Endodermal cell (in vitro differentiated cells): ENCODE data around the gene SDK1. TPM values are rescaled to one million over a fixed set of nuclear protein-coding genes. Genes with fewer than 3 reads are reported as not detected.

ENCODE experiments used
- DNase-seq: peaks from one replicate; pipeline ENCODE4 v3.0.0-alpha.2; 2017
- H3K27ac ChIP-seq: 2 replicates; pipeline ENCODE4 v1.5.1; 2013; ENCODE audit warnings: mild to moderate bottlenecking, low read depth, low read length, moderate library complexity
- H3K27me3 ChIP-seq: 2 replicates; pipeline ENCODE4 v1.6.1; 2013; ENCODE audit warnings: mild to moderate bottlenecking, low read length, moderate library complexity; ENCODE audit not compliant: insufficient read depth, control insufficient read depth, poor library complexity, severe bottlenecking
- H3K36me3 ChIP-seq: 2 replicates; pipeline ENCODE4 v1.7.0; 2013; ENCODE audit warnings: mild to moderate bottlenecking, low read length, moderate library complexity; ENCODE audit not compliant: control insufficient read depth, insufficient read depth
- H3K4me1 ChIP-seq: one replicate; pipeline ENCODE4 v1.7.0; 2013; ENCODE audit warnings: low read length; ENCODE audit not compliant: control insufficient read depth, insufficient read depth
- H3K4me3 ChIP-seq: 2 replicates; pipeline ENCODE4 v1.5.1; 2013; ENCODE audit warnings: mild to moderate bottlenecking, low read length, moderate library complexity
- H3K9ac ChIP-seq: 2 replicates; pipeline ENCODE4 v1.6.1; 2013; ENCODE audit warnings: mild to moderate bottlenecking, low read length, moderate library complexity; ENCODE audit not compliant: poor library complexity, severe bottlenecking; ENCODE audit errors: extremely low read depth
- H3K9me3 ChIP-seq: 2 replicates; pipeline ENCODE4 v1.6.1; 2013; ENCODE audit warnings: mild to moderate bottlenecking, low read length, moderate library complexity; ENCODE audit not compliant: control insufficient read depth
- H3K27ac Mint-ChIP-seq: 2 replicates; pipeline ENCODE4 v1.8.0; 2020; ENCODE audit warnings: mixed read lengths
- H3K27me3 Mint-ChIP-seq: 2 replicates; pipeline ENCODE4 v1.8.0; 2021; ENCODE audit warnings: mild to moderate bottlenecking, mixed read lengths; ENCODE audit not compliant: insufficient read depth
- H3K36me3 Mint-ChIP-seq: 2 replicates; pipeline ENCODE4 v1.8.0; 2020; ENCODE audit warnings: low read depth, mixed read lengths
- H3K4me1 Mint-ChIP-seq: 2 replicates; pipeline ENCODE4 v1.8.0; 2020; ENCODE audit warnings: mixed read lengths
- H3K4me3 Mint-ChIP-seq: 2 replicates; pipeline ENCODE4 v1.8.0; 2020; ENCODE audit warnings: mild to moderate bottlenecking, moderate library complexity, mixed read lengths
- H3K9me3 Mint-ChIP-seq: 2 replicates; pipeline ENCODE4 v1.8.0; 2020; ENCODE audit warnings: mild to moderate bottlenecking, mixed read lengths
- WGBS, 2 experiments: methylation state at CpG; one replicate each; pipeline versions ENCODE4 v1.1.5 to v1.1.7; 2013; ENCODE audit warnings: missing lambda C conversion rate in 2 of 2, mixed read lengths in 1 of 2; ENCODE audit not compliant: insufficient coverage in 1 of 2, insufficient read length in 1 of 2; 5-methylcytosine and 5-hydroxymethylcytosine counted together
- total RNA-seq, 2 donors: library from RNA; stranded (reverse); fragmentation: NEBNext Ultra II Directional in 1 of 2; extraction: Animal tissue kit (Norgen Biotek cat#: 25700) in 1 of 2; gene quantifications; 2 replicates in 1 of 2; 3 replicates in 1 of 2; pipeline ENCODE4 v1.2.1, GENCODE V29; 2021
- TF ChIP-seq, protein P1 (sequence below): fragments of 200-600 bp; sonication (generic); conservative IDR thresholded peaks from 2 replicates; pipeline ENCODE4 v1.5.0; 2021; ENCODE audit warnings: antibody characterized with exemption, mild to moderate bottlenecking

The SDK1 gene
- total RNA-seq, 2 donors from 2014 or later, result 22.7 to 23.1 TPM

DNA sequence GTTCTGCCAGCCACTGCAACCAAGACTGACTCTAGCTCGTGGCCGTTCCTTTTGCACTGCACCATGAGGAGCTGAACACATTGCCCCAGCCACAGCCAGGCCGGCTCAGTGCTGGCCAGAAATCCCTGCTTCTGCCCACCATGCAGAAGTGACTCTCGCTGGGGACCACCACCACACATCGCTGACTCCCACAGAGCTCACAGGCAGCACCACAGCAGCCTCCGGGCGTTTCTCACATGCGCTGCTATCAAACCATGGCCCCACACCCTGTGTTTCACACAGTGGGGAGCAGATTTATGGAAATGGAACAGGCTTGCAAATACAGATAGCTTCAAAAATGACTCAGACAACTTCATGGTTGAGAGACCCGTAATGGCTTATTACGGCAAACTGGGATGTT lies 15.4 kb upstream of the SDK1 start:
- Mint-ChIP-seq H3K4me1 (no peaks in the 10 kb centered on the region), H3K27me3 (peaks cover 42% of the 10 kb centered on the region), H3K4me3 (no peak overlapping the region), H3K27ac (no peak overlapping the region), H3K9me3 (peaks cover 10% of the 10 kb centered on the region), H3K36me3 (no peaks in the 10 kb centered on the region)
- H3K4me1 ChIP-seq, result no peaks in the 10 kb centered on the region
- no peaks in the 10 kb centered on the region for H3K36me3 ChIP-seq
- peaks cover 5% of the 10 kb centered on the region for H3K27me3 ChIP-seq
- whole genome bisulfite sequencing, 2 experiments, result 89 to 94% methylated on average over 6 to 10 of the region's 10 CpGs
- H3K9me3 ChIP-seq, result no peaks in the 10 kb centered on the region
- no peak overlapping the region for H3K27ac ChIP-seq
- TF ChIP-seq, protein P1, sequence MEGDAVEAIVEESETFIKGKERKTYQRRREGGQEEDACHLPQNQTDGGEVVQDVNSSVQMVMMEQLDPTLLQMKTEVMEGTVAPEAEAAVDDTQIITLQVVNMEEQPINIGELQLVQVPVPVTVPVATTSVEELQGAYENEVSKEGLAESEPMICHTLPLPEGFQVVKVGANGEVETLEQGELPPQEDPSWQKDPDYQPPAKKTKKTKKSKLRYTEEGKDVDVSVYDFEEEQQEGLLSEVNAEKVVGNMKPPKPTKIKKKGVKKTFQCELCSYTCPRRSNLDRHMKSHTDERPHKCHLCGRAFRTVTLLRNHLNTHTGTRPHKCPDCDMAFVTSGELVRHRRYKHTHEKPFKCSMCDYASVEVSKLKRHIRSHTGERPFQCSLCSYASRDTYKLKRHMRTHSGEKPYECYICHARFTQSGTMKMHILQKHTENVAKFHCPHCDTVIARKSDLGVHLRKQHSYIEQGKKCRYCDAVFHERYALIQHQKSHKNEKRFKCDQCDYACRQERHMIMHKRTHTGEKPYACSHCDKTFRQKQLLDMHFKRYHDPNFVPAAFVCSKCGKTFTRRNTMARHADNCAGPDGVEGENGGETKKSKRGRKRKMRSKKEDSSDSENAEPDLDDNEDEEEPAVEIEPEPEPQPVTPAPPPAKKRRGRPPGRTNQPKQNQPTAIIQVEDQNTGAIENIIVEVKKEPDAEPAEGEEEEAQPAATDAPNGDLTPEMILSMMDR, result no peak
- H3K9ac ChIP-seq, result no peak overlapping the region
- no peak overlapping the region for H3K4me3 ChIP-seq
- DNase-seq, result peak; percentile 35

GRCh38 chr7:3289996-3290395 lies 11.1 kb upstream of the SDK1 start:
- H3K9me3 Mint-ChIP-seq, result peaks cover 10% of the 10 kb centered on the region
- TF ChIP-seq, protein P1, result no peak
- H3K36me3 ChIP-seq, result no peaks in the 10 kb centered on the region
- DNase-seq, result peak; percentile 20
- no peak overlapping the region for H3K4me3 Mint-ChIP-seq
- H3K4me1 ChIP-seq, result no peaks in the 10 kb centered on the region
- H3K9ac ChIP-seq, result no peak overlapping the region
- H3K9me3 ChIP-seq, result no peaks in the 10 kb centered on the region
- no peak overlapping the region for H3K4me3 ChIP-seq
- peaks cover 5% of the 10 kb centered on the region for H3K27me3 ChIP-seq
- 86 to 99% methylated on average over 1 to 2 of the region's 2 CpGs for WGBS, 2 experiments
- H3K27ac ChIP-seq, result no peak overlapping the region
- H3K36me3 Mint-ChIP-seq, result no peaks in the 10 kb centered on the region
- peaks cover 6% of the 10 kb centered on the region for H3K4me1 Mint-ChIP-seq
- peaks cover 30% of the 10 kb centered on the region for H3K27me3 Mint-ChIP-seq
- no peak overlapping the region for H3K27ac Mint-ChIP-seq

DNA sequence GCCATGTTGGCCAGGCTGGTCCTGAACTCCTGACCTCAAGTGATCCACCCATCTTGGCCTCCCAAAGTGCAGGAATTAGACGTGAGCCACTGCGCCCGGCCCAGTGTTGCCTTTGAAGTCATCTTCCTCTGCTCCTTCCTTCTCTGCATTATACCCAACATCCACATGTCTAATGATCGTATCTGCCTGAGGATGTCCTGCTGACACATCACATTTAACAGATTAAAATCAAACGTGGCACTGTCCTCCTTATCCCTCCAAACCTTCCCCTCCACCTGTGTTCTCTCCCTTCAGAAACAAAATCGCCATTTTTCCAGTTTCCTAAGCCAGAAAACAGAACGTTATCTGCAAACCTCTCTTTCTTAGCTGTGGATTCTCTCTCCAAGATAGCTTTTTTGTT lies 8.4 kb upstream of the SDK1 start:
- DNase-seq, result no peak
- no peak overlapping the region for H3K4me3 ChIP-seq
- H3K36me3 Mint-ChIP-seq, result no peaks in the 10 kb centered on the region
- H3K36me3 ChIP-seq, result no peaks in the 10 kb centered on the region
- no peak overlapping the region for H3K9ac ChIP-seq
- H3K4me1 ChIP-seq, result no peaks in the 10 kb centered on the region
- H3K4me3 Mint-ChIP-seq, result no peak overlapping the region
- H3K9me3 ChIP-seq, result no peaks in the 10 kb centered on the region
- H3K27me3 Mint-ChIP-seq, result peaks cover 27% of the 10 kb centered on the region
- H3K4me1 Mint-ChIP-seq, result peaks cover 8% of the 10 kb centered on the region
- H3K27ac ChIP-seq, result no peak overlapping the region
- WGBS, 2 experiments, result 84 to 85% methylated on average over 6 to 7 of the region's 7 CpGs
- H3K9me3 Mint-ChIP-seq, result peaks cover 1% of the 10 kb centered on the region
- no peak overlapping the region for H3K27ac Mint-ChIP-seq
- TF ChIP-seq, protein P1, result no peak
- peaks cover 7% of the 10 kb centered on the region for H3K27me3 ChIP-seq
